Urinary bladder (tissue), 4 donors: Measurements from ENCODE around the gene COX4I2. TPM values are rescaled to one million over a fixed set of nuclear protein-coding genes. Genes with fewer than 3 reads are reported as not detected.

ENCODE experiments used
- DNase-seq: peaks from one replicate; pipeline ENCODE4 v3.0.0-alpha.2; 2015; ENCODE audit errors: extremely low spot score
- H3K27ac ChIP-seq: one replicate; pipeline ENCODE4 v1.5.1; 2013; ENCODE audit warnings: low read depth, mild to moderate bottlenecking, moderate library complexity
- H3K36me3 ChIP-seq: one replicate; pipeline ENCODE4 v1.6.1; 2013; ENCODE audit warnings: mild to moderate bottlenecking, moderate library complexity; ENCODE audit not compliant: insufficient read depth
- H3K4me1 ChIP-seq: one replicate; pipeline ENCODE4 v1.6.1; 2013; ENCODE audit warnings: mild to moderate bottlenecking, moderate library complexity; ENCODE audit not compliant: insufficient read depth
- H3K4me3 ChIP-seq: one replicate; pipeline ENCODE4 v1.5.1; 2013; ENCODE audit warnings: low read depth, low read length
- WGBS: extraction: QIAGEN DNeasy Blood & Tissue Kit; methylation state at CpG from one replicate; pipeline ENCODE4 v1.1.7; 2013; 5-methylcytosine and 5-hydroxymethylcytosine counted together
- polyA plus RNA-seq: library from polyadenylated mRNA; stranded (reverse); fragments of 200-250 nt; gene quantifications from one replicate; pipeline ENCODE4 v1.2.3, GENCODE V29; 2013
- small RNA-seq: library from RNA; depleted of rRNA; stranded (forward); fragments of <200 nt; gene quantifications from one replicate; pipeline ENCODE3, GENCODE V24; 2014
- total RNA-seq: library from RNA; depleted of rRNA; stranded (reverse); fragments of >200 nt; gene quantifications from one replicate; pipeline ENCODE4 v1.2.3, GENCODE V29; 2014
- donor health status: healthy with polysubstance abuse.
- donor health status: healthy.

The COX4I2 gene
- total and polyA plus RNA-seq, 2 donors = 4.8 to 10.1 TPM

GRCh38 chr20:31693987-31694661 lies 56.4 kb downstream of the COX4I2 start:
- Histone ChIP-seq H3K27ac (no peak overlapping the region), H3K4me1 (peaks cover 2% of the 10 kb centered on the region), H3K36me3 (peaks cover 2% of the 10 kb centered on the region), H3K4me3 (no peak overlapping the region)
- DNase-seq = no peak
- 71% methylated on average over 4 of the region's 4 CpGs for WGBS

Small RNA genes lying within 50 kb of the gene (small RNA-seq; reads per million reads assigned to genes)
- 0.09 reads per million for gene MIR3193

Other genes with a start within 250 kb of the COX4I2 start
- not detected for gene DEFB119, start 247.3 kb upstream of the COX4I2 start, total RNA-seq
- gene DEFB119, start 247.3 kb upstream of the COX4I2 start, polyA plus RNA-seq = not detected
- gene DEFB121, start 231.7 kb upstream of the COX4I2 start, total RNA-seq = not detected
- gene DEFB121, start 231.7 kb upstream of the COX4I2 start, polyA plus RNA-seq = not detected
- not detected for gene DEFB123, start 197.3 kb upstream of the COX4I2 start, total RNA-seq
- gene DEFB123, start 197.3 kb upstream of the COX4I2 start, polyA plus RNA-seq = not detected
- not detected for gene DEFB124, start 162.8 kb upstream of the COX4I2 start, total RNA-seq
- gene DEFB124, start 162.8 kb upstream of the COX4I2 start, polyA plus RNA-seq = 0.52 TPM
- 4.1 TPM for gene REM1, start 162.6 kb upstream of the COX4I2 start, total RNA-seq
- 4.8 TPM for gene REM1, start 162.6 kb upstream of the COX4I2 start, polyA plus RNA-seq
- 48.8 TPM for gene HM13, start 123.5 kb upstream of the COX4I2 start, total RNA-seq
- gene HM13, start 123.5 kb upstream of the COX4I2 start, polyA plus RNA-seq = 90.4 TPM
- gene ID1, start 32.6 kb upstream of the COX4I2 start, total RNA-seq = 500 TPM
- gene ID1, start 32.6 kb upstream of the COX4I2 start, polyA plus RNA-seq = 683 TPM
- gene BCL2L1, start 85.0 kb downstream of the COX4I2 start, total RNA-seq = 24.2 TPM
- gene BCL2L1, start 85.0 kb downstream of the COX4I2 start, polyA plus RNA-seq = 61.3 TPM
- 22.7 TPM for gene TPX2, start 101.4 kb downstream of the COX4I2 start, total RNA-seq
- 0.84 TPM for gene TPX2, start 101.4 kb downstream of the COX4I2 start, polyA plus RNA-seq
- gene MYLK2, start 181.4 kb downstream of the COX4I2 start, total RNA-seq = 1.7 TPM
- gene MYLK2, start 181.4 kb downstream of the COX4I2 start, polyA plus RNA-seq = not detected
- gene FOXS1, start 207.7 kb downstream of the COX4I2 start, total RNA-seq = 4.7 TPM
- gene FOXS1, start 207.7 kb downstream of the COX4I2 start, polyA plus RNA-seq = 1.7 TPM
- gene DUSP15, start 232.6 kb downstream of the COX4I2 start, total RNA-seq = 1.4 TPM
- gene DUSP15, start 232.6 kb downstream of the COX4I2 start, polyA plus RNA-seq = 4.0 TPM
- 0.26 TPM for gene TTLL9, start 232.7 kb downstream of the COX4I2 start, total RNA-seq
- gene TTLL9, start 232.7 kb downstream of the COX4I2 start, polyA plus RNA-seq = 0.20 TPM